PC-9 (cell line): ENCODE results near the gene ASB13.

Experiments
- EZH2 ChIP-seq: fragments of 200-600 bp; sonication (generic); IDR thresholded peaks from 2 replicates; pipeline ENCODE4 v1.8.0; 2017; ENCODE audit warnings: antibody characterized with exemption, low read depth
- TF ChIP-seq, protein P1 (sequence below): fragments of 200-600 bp; sonication (generic); conservative IDR thresholded peaks from 2 replicates; pipeline ENCODE4 v1.6.1; 2017; ENCODE audit warnings: mixed run types, antibody characterized with exemption, mild to moderate bottlenecking, moderate library complexity

DNA sequence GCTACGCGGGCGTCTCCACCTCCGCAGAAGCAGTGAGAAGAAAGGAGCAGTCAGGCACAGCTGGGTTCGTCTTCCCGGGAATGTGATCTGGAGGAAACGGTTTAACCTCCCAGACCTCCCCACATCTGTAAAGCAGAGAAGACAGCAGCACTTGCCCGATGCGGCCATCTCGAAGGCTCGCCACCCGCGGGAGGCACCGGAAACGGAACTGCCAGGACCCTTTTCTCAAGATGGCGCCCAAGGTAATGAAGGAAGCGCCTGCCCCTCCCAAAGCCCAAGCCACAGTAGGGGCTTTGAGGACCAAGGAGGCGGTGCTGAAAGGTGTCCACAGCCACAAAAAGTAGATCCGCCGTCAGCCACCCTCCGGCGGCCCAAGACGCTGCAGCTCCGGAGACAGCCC is 41.7 kb downstream of the ASB13 start:
- TF ChIP-seq, protein P1, sequence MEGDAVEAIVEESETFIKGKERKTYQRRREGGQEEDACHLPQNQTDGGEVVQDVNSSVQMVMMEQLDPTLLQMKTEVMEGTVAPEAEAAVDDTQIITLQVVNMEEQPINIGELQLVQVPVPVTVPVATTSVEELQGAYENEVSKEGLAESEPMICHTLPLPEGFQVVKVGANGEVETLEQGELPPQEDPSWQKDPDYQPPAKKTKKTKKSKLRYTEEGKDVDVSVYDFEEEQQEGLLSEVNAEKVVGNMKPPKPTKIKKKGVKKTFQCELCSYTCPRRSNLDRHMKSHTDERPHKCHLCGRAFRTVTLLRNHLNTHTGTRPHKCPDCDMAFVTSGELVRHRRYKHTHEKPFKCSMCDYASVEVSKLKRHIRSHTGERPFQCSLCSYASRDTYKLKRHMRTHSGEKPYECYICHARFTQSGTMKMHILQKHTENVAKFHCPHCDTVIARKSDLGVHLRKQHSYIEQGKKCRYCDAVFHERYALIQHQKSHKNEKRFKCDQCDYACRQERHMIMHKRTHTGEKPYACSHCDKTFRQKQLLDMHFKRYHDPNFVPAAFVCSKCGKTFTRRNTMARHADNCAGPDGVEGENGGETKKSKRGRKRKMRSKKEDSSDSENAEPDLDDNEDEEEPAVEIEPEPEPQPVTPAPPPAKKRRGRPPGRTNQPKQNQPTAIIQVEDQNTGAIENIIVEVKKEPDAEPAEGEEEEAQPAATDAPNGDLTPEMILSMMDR: no peak
- no peak for TF ChIP-seq EZH2
